Subcutaneous abdominal adipose tissue (tissue), 5 donors: ENCODE measurements around the gene PTPRM.
"Not testable (repeated sequence)": the region's sequence is repeated elsewhere in the genome, so short reads cannot be mapped to it uniquely, and the experiment has no call there.

Experiments
- H3K27ac ChIP-seq: one replicate; pipeline ENCODE4 v1.7.0; 2013; ENCODE audit warnings: low read depth, mild to moderate bottlenecking, inconsistent platforms, low read length, moderate library complexity
- H3K27me3 ChIP-seq, 5 donors: one replicate each; pipeline ENCODE4 v1.7.0; 2013; ENCODE audit warnings: low read length in 5 of 5, inconsistent platforms in 1 of 5; ENCODE audit not compliant: control insufficient read depth in 5 of 5, insufficient read depth in 4 of 5
- H3K36me3 ChIP-seq, 5 donors: one replicate each; pipeline ENCODE4 v1.7.0; 2013; ENCODE audit warnings: low read length in 5 of 5; ENCODE audit not compliant: control insufficient read depth in 5 of 5, insufficient read depth in 5 of 5
- H3K4me1 ChIP-seq, 5 donors: one replicate each; pipeline ENCODE4 v1.7.0; 2013; ENCODE audit warnings: low read length in 5 of 5, mild to moderate bottlenecking in 3 of 5, moderate library complexity in 1 of 5; ENCODE audit not compliant: control insufficient read depth in 5 of 5, insufficient read depth in 5 of 5
- H3K4me3 ChIP-seq, 5 donors: one replicate each; pipeline ENCODE4 v1.7.0; 2013; ENCODE audit warnings: low read length in 5 of 5, low read depth in 1 of 5
- H3K9ac ChIP-seq, 5 donors: one replicate each; pipeline ENCODE4 v1.7.0; 2013; ENCODE audit warnings: low read length in 5 of 5, mild to moderate bottlenecking in 4 of 5, moderate library complexity in 3 of 5
- H3K9me3 ChIP-seq, 5 donors: one replicate each; pipeline ENCODE4 v1.7.0; 2013; ENCODE audit warnings: low read length in 5 of 5; ENCODE audit not compliant: control insufficient read depth in 5 of 5
- donor health status: healthy.
- donor health status: healthy.
- donor health status: healthy.
- donor health status: healthy.
- donor health status: healthy.

The PTPRM gene

DNA sequence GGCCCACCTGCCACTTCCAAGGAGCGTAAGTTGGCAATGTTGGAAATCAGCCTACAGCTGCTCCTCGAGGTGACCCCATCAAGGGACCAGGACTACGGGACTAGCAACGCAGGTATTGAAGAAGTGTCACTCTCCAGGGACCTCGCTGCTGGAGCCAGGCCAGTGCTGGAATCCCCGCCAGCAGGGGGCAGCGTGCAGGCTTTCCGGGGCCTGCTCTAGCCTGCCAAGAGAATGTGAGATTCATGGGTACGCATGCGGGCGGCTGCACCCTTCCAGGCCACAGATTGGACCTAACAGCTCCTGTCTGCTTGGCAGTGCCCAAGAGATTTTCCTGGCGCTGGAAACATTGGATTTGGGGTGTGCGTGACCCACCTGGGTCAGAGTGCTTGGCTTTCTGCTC is 859.3 kb downstream of the PTPRM start:
- Histone ChIP-seq H3K4me1 (peaks cover 0 to 16% (median 3%) of the 10 kb centered on the region in 5 donors), H3K4me3 (no peak overlapping the region), H3K9ac (no peak overlapping the region), H3K36me3 (no peaks in the 10 kb centered on the region), H3K27ac (no peak overlapping the region), H3K9me3 (no peaks in the 10 kb centered on the region), H3K27me3 (peaks cover 0 to 3% (median 0%) of the 10 kb centered on the region in 5 donors)

DNA sequence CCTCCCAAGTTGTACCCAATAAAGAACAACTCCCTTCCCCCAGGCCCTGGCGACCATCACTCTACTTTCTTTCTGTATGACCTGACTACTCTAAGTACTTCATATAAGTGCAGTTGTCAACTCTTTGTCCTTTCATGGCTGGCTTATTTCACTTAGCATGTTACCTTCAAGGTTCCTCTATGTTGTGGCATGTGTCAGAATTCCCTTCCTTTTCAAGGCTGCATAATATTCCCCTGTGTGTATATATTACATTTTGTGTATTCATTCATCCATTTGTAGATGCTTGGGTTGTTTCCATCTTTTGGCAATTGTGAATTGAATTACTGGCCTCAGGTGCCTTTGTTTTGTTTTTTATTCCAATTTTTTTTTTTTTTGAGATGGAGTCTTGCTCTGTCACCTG is 860.2 kb downstream of the PTPRM start:
- Histone ChIP-seq H3K9me3 (no peaks in the 10 kb centered on the region), H3K27ac (no peak overlapping the region), H3K4me1 (peaks cover 0 to 16% (median 3%) of the 10 kb centered on the region in 5 donors), H3K36me3 (no peaks in the 10 kb centered on the region), H3K27me3 (peaks cover 0 to 3% (median 0%) of the 10 kb centered on the region in 5 donors), H3K9ac (no peak overlapping the region), H3K4me3 (no peak overlapping the region)

DNA sequence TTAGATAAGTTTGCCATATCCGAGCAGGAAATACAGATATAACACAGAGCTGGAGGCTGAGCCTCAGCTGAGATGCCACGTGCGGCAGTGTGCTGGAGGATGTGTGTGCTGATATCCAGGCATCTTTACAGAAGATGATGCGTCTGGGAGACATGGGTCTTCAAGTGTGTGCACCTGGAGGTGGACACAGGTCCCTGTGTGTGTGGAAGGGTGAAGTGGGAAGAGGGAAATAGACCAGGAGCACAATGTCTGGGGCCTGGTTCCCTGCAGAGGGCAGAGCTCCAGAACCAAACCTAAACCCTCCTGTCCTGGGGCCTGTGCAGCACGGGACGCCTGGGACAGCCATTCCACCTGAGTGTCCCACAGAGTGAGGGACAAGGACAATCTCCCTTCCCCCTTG is 861.8 kb downstream of the PTPRM start:
- Histone ChIP-seq H3K27me3 (peaks cover 0 to 3% (median 0%) of the 10 kb centered on the region in 5 donors), H3K4me1 (peaks cover 0 to 12% (median 0%) of the 10 kb centered on the region in 5 donors), H3K9me3 (no peaks in the 10 kb centered on the region), H3K4me3 (no peak overlapping the region), H3K36me3 (no peaks in the 10 kb centered on the region), H3K9ac (no peak overlapping the region), H3K27ac (no peak overlapping the region)

DNA sequence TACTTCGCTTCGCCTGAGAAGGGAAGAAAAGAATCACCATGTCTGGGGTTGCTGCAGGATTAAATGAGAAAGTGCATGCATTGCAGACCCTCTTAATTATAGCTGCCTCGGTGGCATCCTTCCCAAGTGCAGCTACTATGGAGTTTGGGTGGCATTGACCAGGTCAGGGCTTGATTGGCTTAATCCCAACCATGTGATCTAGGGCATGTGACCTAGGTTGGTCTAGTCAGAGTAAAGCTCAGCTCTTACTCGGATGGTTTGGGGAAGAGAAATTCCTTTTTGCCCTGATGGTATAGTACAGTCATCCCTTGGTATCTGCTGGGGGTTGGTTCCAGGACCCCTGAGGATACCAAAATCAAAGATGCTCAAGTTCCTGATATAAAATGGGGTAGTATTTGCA is 863.9 kb downstream of the PTPRM start:
- H3K9ac ChIP-seq: no peak overlapping the region
- no peaks in the 10 kb centered on the region for H3K36me3 ChIP-seq
- H3K4me3 ChIP-seq: no peak overlapping the region
- no peaks in the 10 kb centered on the region for H3K9me3 ChIP-seq
- no peak overlapping the region for H3K27ac ChIP-seq
- H3K27me3 ChIP-seq: peaks cover 0 to 6% (median 2%) of the 10 kb centered on the region in 5 donors
- H3K4me1 ChIP-seq: peaks cover 0 to 7% (median 0%) of the 10 kb centered on the region in 5 donors

DNA sequence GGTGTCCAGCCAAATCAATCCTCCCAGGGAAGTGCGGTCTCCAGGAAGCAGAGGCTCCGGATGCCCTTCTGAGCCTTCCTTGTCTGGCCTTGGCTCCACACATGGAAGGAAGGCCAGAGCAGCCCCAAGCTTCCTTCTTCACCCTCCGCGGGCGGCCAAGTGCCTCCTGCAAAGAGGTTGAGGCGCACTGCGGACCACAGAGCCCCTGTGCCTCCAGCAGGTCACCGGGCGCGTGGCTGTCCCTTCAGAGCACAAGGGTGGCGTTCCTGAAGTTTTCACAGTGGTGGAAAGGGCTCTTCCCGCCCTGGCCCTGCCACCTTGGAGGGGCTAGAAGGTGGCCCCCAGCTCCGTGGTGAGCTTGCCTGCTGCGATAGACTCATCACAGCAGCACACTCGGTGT is 866.2 kb downstream of the PTPRM start:
- Histone ChIP-seq H3K4me3 (no peak overlapping the region), H3K27me3 (peaks cover 0 to 6% (median 2%) of the 10 kb centered on the region in 5 donors), H3K9me3 (peaks cover 0 to 2% (median 0%) of the 10 kb centered on the region in 5 donors), H3K36me3 (no peaks in the 10 kb centered on the region), H3K9ac (no peak overlapping the region), H3K4me1 (peaks cover 0 to 7% (median 0%) of the 10 kb centered on the region in 5 donors), H3K27ac (no peak overlapping the region)

DNA sequence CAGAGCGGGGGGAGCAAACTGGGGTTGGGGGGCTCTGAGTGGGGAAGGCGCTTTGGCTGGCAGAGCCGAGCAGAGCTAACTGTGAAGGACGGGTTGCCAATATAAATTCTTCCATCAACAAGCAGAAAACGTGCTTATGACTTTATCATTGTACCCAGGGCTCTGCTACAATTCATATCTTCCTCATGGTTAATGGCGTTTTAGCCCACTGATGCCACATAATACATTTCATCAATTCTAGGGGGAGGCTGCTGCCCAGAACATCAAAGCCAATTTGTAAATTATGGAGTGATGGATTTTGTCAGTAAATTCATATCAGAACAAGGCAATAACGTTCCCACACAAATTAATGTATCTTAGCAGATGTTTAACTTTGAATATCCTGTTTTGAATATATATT is 866.7 kb downstream of the PTPRM start:
- peaks cover 0 to 4% (median 2%) of the 10 kb centered on the region in 5 donors for H3K9me3 ChIP-seq
- H3K36me3 ChIP-seq: no peaks in the 10 kb centered on the region
- H3K27ac ChIP-seq: no peak overlapping the region
- H3K4me1 ChIP-seq: peaks cover 0 to 7% (median 0%) of the 10 kb centered on the region in 5 donors
- peaks cover 0 to 6% (median 2%) of the 10 kb centered on the region in 5 donors for H3K27me3 ChIP-seq
- H3K9ac ChIP-seq: no peak overlapping the region
- H3K4me3 ChIP-seq: no peak overlapping the region

DNA sequence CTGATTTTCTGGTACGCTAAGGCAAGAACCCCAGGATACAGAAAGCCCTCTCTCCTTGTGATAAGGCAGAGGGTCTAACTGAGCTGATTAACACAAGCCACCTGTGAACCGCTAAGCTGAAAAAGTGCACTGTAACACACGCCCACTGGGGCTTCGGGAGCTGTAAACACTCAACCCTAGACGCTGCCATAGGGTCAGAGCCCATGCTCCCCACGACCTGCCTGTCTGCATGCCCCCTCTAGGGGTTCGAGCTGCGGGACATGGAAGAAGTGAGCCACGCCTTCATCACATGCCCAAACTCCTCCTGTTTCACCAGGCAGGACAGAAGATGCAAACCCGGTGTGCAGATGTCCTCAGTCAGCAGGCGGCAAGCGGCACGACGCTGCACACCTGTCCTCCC is 868.3 kb downstream of the PTPRM start:
- H3K9me3 ChIP-seq: peaks cover 0 to 13% (median 7%) of the 10 kb centered on the region in 5 donors
- no peak overlapping the region for H3K4me3 ChIP-seq
- H3K36me3 ChIP-seq: no peaks in the 10 kb centered on the region
- no peak overlapping the region for H3K27ac ChIP-seq
- H3K4me1 ChIP-seq: peaks cover 0 to 7% (median 0%) of the 10 kb centered on the region in 5 donors
- H3K9ac ChIP-seq: no peak overlapping the region
- peaks cover 0 to 6% (median 2%) of the 10 kb centered on the region in 5 donors for H3K27me3 ChIP-seq

DNA sequence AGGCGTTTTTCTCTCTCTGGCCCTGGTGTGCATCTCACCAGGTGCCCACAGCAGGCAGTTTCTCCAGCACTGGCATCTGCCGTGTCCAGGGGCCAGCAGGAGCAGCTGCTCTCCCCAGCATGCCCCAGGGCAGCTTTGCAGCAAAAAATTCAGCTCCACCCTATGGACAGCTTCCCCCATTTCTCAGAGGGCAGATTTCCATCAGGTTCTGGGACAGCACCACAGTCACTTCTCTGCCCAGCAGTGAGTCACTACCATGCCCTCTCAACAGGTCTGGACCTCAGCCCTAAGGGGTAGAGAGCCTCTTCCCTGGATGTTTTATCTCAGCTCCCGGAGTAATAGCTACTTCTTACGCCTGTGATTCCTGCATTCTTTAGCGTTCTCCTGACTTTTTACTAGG is 871.9 kb downstream of the PTPRM start:
- peak overlapping the region in 1 of 5 donors; percentile 14 for H3K4me3 ChIP-seq
- H3K4me1 ChIP-seq: no peaks in the 10 kb centered on the region
- H3K36me3 ChIP-seq: no peaks in the 10 kb centered on the region
- H3K27ac ChIP-seq: no peak overlapping the region
- peaks cover 0 to 6% (median 2%) of the 10 kb centered on the region in 5 donors for H3K27me3 ChIP-seq
- no peak overlapping the region for H3K9ac ChIP-seq
- peaks cover 0 to 14% (median 7%) of the 10 kb centered on the region in 5 donors for H3K9me3 ChIP-seq

DNA sequence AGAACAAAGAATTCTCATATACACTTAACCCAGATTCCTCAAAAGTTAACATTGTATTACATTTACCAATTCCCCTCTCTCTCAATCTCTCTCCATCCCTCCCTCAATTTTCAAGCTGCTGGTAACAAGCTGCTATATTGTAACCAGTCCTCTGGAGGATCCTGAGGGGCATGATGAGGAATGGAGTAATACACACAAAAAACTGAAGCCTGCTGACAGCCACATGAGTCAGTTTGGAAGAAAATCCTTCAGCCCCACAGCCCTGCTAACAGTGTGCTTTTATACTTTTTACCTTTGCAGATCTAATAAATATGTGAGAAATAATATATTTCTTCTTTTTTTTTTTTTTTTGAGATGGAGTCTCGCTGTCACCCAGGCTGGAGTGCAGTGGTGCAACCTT is 876.4 kb downstream of the PTPRM start:
- H3K9me3 ChIP-seq: peaks cover 0 to 14% (median 4%) of the 10 kb centered on the region in 5 donors
- no peaks in the 10 kb centered on the region for H3K27me3 ChIP-seq
- peaks cover 0 to 3% (median 0%) of the 10 kb centered on the region in 5 donors for H3K4me1 ChIP-seq
- no peak overlapping the region for H3K4me3 ChIP-seq
- H3K9ac ChIP-seq: no peak overlapping the region
- no peaks in the 10 kb centered on the region for H3K36me3 ChIP-seq
- no peak overlapping the region for H3K27ac ChIP-seq

DNA sequence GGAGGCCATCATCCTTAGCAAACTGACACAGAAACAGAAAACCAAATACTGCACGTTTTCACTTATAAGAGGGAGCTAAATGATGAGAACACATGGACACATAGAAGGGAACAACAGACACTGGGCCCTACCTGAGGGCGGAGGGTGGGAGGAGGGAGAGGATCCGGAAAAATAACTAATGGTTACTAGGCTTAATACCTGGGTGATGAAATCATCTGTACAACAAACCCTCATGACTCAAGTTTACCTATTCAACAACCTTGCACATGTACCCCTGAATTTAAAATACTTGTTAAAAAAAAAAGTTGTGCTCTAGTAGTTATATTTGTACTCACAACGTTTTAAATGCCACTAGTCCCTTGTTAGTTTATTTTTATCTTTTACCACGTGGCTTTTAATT is 879.8 kb downstream of the PTPRM start:
- peaks cover 0 to 26% (median 3%) of the 10 kb centered on the region in 5 donors for H3K4me1 ChIP-seq
- not testable (repeated sequence) for H3K27me3 ChIP-seq, H3K9ac ChIP-seq, H3K36me3 ChIP-seq, H3K27ac ChIP-seq, H3K9me3 ChIP-seq, H3K4me3 ChIP-seq
